SU-DHL-6 (cell line): ENCODE measurements around the gene CBLL1.

Source experiments
- EZH2phosphoT487 ChIP-seq: fragments of 200-600 bp; sonication (generic), shearing (Covaris generic); conservative IDR thresholded peaks from 2 replicates; pipeline ENCODE4 v1.6.1; 2018; ENCODE audit warnings: mild to moderate bottlenecking, antibody characterized with exemption, low read length, moderate library complexity, mixed read lengths
- TF ChIP-seq, protein P1 (sequence below): fragments of 200-600 bp; sonication (generic); IDR thresholded peaks from one replicate; pipeline ENCODE4 v1.5.1; 2017; ENCODE audit warnings: antibody characterized with exemption, mild to moderate bottlenecking, low read length, moderate library complexity; ENCODE audit not compliant: insufficient read depth, poor library complexity, severe bottlenecking

GRCh38 chr7:107711301-107711700 is 32.6 kb upstream of the CBLL1 start:
- no peak for TF ChIP-seq EZH2phosphoT487
- TF ChIP-seq, protein P1, sequence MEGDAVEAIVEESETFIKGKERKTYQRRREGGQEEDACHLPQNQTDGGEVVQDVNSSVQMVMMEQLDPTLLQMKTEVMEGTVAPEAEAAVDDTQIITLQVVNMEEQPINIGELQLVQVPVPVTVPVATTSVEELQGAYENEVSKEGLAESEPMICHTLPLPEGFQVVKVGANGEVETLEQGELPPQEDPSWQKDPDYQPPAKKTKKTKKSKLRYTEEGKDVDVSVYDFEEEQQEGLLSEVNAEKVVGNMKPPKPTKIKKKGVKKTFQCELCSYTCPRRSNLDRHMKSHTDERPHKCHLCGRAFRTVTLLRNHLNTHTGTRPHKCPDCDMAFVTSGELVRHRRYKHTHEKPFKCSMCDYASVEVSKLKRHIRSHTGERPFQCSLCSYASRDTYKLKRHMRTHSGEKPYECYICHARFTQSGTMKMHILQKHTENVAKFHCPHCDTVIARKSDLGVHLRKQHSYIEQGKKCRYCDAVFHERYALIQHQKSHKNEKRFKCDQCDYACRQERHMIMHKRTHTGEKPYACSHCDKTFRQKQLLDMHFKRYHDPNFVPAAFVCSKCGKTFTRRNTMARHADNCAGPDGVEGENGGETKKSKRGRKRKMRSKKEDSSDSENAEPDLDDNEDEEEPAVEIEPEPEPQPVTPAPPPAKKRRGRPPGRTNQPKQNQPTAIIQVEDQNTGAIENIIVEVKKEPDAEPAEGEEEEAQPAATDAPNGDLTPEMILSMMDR = no peak
